Hematopoietic multipotent progenitor cell (in vitro differentiated cells): Measurements from ENCODE around the gene MYO15B. TPM values are rescaled to one million over a fixed set of nuclear protein-coding genes. Genes with fewer than 3 reads are reported as not detected.
A peak's percentile ranks its signal among the peaks of the same experiment; 100 is the strongest.
"Not testable (repeated sequence)": the region's sequence is repeated elsewhere in the genome, so short reads cannot be mapped to it uniquely, and the experiment has no call there.

Experiments used
- DNase-seq, 3 donors: peaks; one replicate each; pipeline ENCODE4 v3.0.0-alpha.2; 2011 to 2015; ENCODE audit warnings: low read depth in 2 of 3, low spot score in 2 of 3
- total RNA-seq: library from RNA; depleted of rRNA; stranded (reverse); fragments of >200 nt; gene quantifications from one replicate; pipeline ENCODE4 v1.2.3, GENCODE V29; 2012

MYO15B gene
- total RNA-seq, 1 donor: 352 TPM

DNA sequence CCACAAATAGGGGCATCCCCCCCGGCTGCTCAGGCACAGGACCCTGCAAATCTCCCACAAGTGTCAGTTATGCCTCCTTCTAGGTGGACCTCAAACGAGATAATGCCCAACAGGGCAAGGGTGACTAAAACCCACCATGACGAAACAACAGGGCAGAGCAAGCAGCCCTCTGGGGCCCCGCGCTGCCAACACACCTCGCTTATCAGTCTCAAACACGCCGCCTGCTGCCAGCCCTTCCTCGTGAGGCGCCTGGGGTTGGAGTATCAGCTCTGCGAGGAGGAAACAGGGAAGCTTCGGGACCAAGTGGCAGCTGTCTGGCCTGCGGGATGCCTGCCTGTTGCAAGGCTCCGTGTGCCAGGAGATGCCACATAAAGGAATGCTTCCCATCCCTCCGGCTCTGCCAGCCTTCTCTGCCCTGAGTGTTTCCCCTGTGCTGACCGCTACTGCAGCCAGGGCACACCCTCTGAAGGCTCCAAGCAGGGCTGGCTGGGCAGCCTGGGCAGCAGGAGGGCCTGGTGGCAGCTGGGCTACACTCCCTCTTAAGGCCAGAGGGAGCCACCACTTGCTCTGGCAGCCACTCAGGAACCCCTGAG, 48.1 kb downstream of the MYO15B start:
- DNase-seq: peak in 2 of 3 donors; percentile 80 to 81

DNA sequence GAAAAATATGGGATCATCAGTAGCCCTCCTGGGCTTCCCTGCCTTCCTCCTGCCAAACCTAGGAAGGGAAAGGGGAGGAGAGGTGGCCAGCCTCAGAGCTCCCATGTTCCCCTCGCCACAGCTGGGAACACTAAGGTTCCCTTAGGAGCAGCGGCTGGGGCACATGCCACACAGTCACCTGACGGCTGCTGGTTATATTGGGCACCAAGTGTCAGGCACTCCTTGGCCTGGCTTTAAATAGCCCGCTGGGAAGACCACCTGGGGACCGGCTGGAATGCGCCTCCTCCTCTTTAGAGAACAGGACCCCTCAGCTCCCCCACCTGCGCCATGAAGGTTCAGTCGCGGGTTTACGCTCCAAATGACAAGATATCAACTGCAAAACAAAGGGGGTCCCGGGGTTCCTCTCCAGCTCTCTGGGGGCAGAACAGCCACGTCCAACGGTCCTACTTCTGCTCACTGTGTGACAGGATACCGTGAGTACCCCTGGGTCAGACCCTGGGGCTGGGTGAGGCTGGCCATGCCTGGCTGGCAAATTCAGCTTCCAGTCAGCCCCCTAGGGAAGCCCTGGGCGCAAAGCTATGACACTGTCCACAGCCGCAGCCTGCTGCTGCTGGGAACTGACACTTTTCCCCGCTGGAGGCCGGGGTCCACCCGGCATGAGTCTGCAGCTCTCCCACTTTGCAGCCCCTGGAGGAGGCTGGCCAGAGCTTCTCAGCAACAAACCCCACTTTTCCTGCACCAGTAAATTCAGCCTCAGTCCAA, 49.0 kb downstream of the MYO15B start:
- DNase-seq: no peak

GRCh38 chr17:75637143-75637538, 49.5 kb downstream of the MYO15B start:
- no peak for DNase-seq

- no peak for DNase-seq
Measured at GRCh38 chr17:75637551-75637950, 50.0 kb downstream of the MYO15B start.

DNA sequence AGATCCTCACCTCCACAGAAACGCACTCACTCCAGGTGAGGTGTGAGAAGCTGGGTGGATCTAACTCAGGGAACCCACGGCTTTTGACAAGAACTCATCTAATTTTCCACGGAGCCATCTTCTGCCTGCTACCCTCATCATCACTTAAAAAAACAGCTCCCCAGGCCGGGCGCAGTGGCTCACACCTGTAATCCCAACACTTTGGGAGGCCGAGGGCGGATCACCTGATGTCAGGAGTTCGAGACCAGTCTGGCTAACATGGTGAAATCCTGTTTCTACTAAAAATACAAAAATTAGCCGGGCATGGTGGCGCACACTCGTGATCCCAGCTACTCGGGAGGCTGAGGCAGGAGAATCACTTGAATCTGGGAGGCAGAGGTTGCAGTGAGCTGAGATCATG, 50.4 kb downstream of the MYO15B start:
- DNase-seq: not testable (repeated sequence)

GRCh38 chr17:75638893-75639292, 51.3 kb downstream of the MYO15B start:
- DNase-seq: no peak

GRCh38 chr17:75639327-75639726, 51.7 kb downstream of the MYO15B start:
- no peak for DNase-seq

DNA sequence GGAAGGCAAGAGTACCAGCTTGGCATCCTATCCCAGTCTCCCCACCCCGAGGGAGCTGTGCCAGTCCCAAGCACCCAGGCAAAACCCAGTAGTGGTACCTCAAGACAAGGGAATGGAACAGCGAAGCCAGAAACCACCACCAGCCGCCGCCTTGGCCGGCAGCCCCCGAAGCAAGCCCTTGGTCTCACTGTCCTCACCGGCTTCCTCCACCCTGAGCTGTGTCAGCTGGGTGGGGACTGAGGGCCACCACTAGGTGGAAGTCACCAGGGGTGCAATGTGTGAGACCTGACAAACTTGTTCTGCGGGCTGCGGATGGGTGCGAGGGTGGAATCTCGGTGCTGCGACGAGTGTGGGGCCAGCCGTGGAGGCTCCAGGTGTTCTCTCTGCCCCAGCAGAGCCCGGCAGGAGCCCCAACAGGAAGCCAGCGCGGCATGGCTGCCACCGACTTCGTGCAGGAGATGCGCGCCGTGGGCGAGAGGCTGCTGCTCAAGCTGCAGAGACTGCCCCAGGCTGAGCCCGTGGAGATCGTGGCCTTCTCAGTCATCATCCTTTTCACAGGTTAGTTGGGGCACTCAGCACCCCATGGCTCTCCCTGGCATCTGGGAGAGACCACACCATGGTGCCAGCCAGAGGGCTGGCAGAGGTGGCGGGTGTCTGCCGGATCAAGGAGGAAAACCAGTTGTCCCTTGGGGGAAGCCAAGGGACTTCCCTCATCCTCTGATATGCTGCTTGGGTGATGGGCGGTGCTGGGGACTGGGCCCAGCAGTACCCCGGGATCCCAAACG, 52.4 kb downstream of the MYO15B start:
- DNase-seq: no peak

DNA sequence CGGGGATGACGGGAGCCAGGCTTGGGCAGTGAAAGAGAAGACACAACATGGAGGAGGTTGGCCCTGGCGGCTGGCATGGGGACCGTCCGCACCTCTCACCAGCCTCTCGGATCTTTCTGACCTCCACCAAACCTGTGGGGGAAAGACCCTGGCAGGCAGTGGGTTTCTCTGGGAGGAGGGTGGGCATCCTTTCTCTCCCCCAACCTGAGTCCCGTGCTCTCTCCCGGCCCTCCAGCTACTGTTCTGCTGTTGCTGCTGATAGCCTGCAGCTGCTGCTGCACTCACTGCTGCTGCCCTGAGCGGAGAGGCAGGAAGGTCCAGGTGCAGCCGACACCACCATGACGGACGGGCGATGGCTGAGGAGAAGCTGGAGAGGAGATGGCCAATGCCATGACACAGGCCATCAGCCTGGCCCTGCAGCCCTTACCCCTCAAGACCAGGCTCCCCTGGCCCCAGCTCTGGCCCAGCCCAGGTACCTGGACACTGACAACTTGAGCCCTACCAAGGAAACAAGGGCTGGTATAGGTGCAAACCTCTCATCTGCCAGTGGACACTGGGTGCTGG, 53.0 kb downstream of the MYO15B start:
- DNase-seq: no peak

GRCh38 chr17:75641343-75641742, 53.7 kb downstream of the MYO15B start:
- DNase-seq: no peak

DNA sequence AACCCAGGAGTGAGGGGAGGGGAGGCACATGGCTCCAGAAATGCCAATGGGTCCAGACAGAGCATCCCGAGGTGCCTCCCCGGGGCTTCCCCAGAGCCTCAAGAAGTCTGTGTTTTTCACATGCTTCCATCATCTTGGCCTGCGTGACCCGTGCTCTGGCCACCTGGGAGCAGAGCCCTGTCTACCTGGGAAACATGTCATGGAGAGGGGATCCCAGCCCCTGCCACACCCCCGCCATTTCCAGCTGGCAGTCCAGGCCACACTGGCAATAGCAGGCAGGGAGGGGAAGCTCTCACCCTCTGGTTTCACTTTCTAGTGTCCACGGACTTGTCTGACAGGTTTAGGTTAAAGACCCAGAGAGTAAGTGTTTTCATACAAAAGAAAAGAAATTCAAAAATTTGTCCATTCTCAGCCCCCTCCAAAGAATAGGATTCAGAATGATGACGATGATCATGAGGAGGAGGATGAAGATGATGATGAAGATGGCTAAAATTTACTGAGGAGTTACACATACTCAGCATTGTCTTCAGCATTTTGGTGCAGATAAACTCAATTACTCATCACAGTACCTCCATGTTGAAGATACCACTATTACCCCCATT, 54.7 kb downstream of the MYO15B start:
- DNase-seq: peak in 1 of 3 donors; percentile 21

DNA sequence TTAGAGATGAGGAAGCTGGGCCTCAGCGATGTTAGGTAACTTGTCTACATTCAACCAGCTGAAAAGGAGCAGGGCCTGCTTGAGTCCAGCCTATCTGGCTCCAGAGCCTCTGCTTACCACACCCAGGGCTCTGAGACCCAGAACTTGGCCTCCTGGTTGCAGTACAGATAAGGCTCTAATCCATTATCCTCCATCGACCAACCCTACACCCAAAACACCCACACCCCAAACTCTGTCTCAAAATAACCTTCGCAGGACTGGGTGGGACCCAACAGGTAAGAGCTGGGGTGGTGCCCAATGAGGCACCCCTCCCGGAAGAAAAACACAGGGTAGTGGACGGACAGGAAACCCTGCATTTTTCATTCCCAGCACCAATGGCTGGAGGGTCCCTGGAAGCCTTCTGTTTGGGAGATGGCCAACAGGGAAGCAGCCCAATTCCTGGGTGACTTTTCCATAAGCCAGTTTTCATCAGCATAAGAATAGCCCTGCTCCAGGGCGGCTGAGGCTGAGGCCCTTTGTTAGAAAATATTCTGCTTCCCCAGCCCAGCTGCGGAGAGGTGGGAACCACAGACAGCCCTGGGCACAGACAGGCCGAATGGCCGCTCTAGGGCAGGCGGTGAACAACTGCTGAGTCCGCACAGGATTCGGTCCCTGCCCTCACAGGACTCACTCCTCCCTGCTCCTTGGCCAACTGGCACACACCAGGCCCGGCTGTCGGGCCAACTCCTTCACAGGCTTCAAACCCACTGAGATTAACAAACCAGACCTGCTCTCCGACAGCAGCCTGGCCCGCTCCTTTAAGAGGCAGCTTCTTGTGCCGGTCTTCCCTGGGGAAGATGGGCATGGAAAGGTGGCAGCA, 55.4 kb downstream of the MYO15B start:
- no peak for DNase-seq

GRCh38 chr17:75643643-75644017, 56.0 kb downstream of the MYO15B start:
- DNase-seq: no peak

DNA sequence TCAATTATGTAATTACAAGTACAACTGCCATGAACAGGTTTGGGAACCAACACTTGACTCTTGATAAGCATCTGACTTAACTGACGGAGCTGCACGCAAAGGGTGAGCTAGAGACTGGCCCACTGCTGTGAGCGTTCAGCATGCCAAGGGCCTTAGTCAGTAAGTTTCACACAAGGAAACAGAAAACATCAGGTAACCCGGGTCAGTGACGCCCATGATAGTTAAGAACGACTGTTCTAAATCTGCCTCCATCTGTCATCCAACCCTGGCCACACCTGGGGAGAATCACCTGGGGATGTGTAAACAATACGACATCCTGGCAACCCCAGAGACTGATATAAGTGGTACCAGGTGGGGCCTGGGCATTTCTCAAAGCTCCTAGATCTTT, 57.9 kb downstream of the MYO15B start:
- peak in 1 of 3 donors; percentile 31 for DNase-seq

- DNase-seq: peak in 2 of 3 donors; percentile 88 to 91
Measured at GRCh38 chr17:75645889-75646637, 58.5 kb downstream of the MYO15B start.

GRCh38 chr17:75646638-75646992, 59.0 kb downstream of the MYO15B start:
- DNase-seq: no peak

- no peak for DNase-seq
Measured at GRCh38 chr17:75647061-75647460, 59.5 kb downstream of the MYO15B start.

DNA sequence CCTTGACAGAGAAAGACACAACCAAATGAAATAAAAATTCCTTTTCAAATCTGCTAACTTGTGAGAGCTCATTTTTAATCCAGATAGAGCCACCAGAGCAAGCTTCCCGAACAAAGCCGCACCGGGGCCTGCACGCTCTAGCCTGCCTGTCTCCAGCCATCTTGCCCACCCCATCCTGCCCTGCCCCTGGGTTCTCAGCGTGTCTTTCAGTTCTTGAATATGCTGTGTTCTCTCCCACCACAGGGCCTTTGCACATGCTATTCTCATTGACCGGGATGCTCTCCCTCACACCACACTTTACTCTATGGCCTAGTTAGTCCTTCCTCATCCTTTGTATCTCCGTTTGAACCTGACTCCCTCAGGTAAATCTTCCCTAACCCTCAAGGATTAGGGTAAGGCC, 60.3 kb downstream of the MYO15B start:
- no peak for DNase-seq

DNA sequence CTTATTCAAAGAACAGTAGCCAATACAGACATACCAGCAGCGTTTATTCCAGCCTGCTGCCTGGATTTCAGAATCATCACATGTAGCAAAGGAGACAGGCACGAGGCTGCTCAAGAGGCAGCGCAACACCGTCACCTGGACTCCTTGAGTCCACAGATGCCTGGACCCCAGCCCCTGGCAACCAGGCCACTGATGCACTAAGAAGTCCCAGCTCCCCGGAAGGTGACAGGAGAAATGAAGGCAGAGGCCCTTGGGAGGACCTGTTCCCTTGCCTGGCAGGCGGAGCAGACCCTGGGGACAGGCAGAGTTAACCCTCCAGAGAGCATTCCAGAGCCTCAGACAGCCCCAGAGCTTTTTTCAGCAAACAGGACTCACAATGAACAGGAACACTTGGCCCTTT, 62.1 kb downstream of the MYO15B start:
- DNase-seq: no peak
